Left ventricle myocardium superior (tissue), 1 donor: ENCODE results near the gene SBF1. TPM values are rescaled to one million over a fixed set of nuclear protein-coding genes. Genes with fewer than 3 reads are reported as not detected.

ENCODE experiments used
- ATAC-seq: fragments of 200-7000 bp; cut with Tn5 transposase; one replicate; pipeline ENCODE4 v1.9.1; 2020; ENCODE audit warnings: mild to moderate bottlenecking, moderate library complexity
- DNase-seq: peaks from one replicate; pipeline ENCODE4 v3.0.0-alpha.2; 2020
- intact Hi-C: fragments of 100-400 bp; cut with micrococcal nuclease; formaldehyde crosslinking; loops from one replicate; pipeline ENCODE4 v1.11.0; 2022
- total RNA-seq: library from RNA; stranded (reverse); fragmentation: NEBNext Ultra II Directional; extraction: Animal tissue kit (Norgen Biotek cat#: 25700); gene quantifications from one replicate; pipeline ENCODE4 v1.2.1, GENCODE V29; 2021
- donor health status: DM: no; HTN: yes; CAD: no; lungs with severe emphysema.

Gene SBF1
- total RNA-seq, 1 donor from 2014 or later, result 55.5 TPM

GRCh38 chr22:50488886-50489285, 14.1 kb upstream of the SBF1 start:
- ATAC-seq (no peak), DNase-seq (no peak)
- intact Hi-C loops, result no loop called here

DNA sequence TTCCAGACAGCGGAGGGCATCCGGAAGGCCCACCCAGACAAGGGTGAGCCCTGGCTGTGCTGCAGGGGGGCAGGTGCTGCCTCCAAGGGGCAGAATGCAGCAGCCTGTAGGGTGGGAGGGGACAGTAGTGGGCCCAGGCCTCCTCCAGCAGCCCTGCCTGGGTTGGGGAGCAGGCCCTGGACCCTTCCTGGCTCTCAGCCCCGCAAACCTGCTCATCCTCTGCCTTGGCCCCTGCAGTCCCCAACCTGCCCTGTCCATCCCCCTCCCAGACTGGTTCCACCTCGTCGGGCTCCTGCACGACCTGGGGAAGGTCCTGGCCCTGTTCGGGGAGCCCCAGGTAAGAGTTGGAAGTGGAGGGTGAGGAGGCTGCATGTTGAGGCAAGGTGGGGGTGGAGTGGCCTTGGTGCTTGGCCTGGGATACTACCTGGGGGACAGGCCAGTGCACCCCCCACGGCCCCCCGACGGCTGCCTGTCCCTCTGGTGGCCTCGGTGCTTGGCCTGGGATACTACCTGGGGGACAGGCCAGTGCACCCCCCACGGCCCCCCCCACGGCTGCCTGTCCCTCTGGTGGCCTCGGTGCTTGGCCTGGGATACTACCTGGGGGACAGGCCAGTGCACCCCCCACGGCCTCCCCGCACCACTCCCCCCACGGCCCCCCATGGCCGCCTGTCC, 13.3 kb upstream of the SBF1 start:
- no peak for DNase-seq
- no peak for ATAC-seq

GRCh38 chr22:50487290-50488005, 12.6 kb upstream of the SBF1 start:
- no peak for DNase-seq
- intact Hi-C loops, result no loop called here
- ATAC-seq, result no peak

More for the DNA sequence above, 13.3 kb upstream of the SBF1 start:
- intact Hi-C loops, result no loop called here

- ATAC-seq (no peak), DNase-seq (no peak)
- intact Hi-C loops, result no loop called here
These were observed 11.9 kb upstream of the SBF1 start, which contains the start of gene MIOX for GRCh38 chr22:50486561-50487289. Gene MIOX (plus strand): TSS chr22:50486859. CDS start chr22:50486898, 39 bp downstream.

GRCh38 chr22:50485221-50486131, 10.6 kb upstream of the SBF1 start:
- no peak for DNase-seq
- peak; percentile 51 for ATAC-seq
- intact Hi-C loops, result no loop called here

- ATAC-seq, result no peak
- DNase-seq, result no peak
- intact Hi-C loops, result no loop called here
These were observed 9.4 kb upstream of the SBF1 start for GRCh38 chr22:50483977-50484853.

DNA sequence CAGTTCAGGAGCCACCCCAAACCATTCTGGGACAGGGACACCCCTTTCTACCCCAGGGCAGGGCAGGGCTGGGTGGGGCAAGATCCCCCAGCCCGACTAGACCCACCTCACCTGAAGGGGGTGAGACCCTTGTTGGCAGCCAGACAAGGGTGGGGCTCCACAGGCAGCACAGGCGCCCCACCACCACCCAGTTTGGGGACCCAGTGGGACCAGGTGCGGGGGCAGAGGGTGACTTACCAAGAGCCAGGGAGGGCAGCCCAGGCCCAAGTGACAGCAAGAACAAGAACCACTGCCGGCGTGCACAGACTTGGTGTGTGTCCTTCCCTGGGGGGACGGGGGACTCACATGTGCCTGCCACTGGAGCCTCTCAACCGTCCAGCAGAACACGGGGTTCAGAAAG, 8.7 kb upstream of the SBF1 start:
- DNase-seq (no peak), ATAC-seq (no peak)
- intact Hi-C loops, result no loop called here

DNA sequence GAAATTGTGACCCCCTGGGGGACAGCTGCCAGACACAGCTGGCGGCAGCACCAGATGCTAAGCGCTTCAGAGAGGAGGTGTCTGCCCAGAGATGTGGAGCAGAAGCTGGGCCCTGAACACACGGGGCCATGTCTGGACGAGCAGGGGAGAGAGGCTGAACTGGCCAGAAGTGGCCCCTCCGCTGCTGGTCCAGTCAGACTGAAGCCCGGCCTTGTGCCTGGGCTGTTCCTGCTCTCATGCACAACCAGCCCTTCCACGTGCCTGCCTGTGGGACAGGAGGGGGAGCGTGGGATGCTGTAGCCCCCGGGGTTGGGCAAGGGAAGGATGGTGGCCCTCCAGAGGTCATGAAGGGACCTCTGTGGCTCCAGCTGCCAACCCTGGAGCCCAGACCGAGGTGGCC, 8.3 kb upstream of the SBF1 start:
- no peak for DNase-seq
- ATAC-seq, result no peak
- intact Hi-C loops, result no loop called here

GRCh38 chr22:50482107-50483074, 7.6 kb upstream of the SBF1 start:
- no peak for DNase-seq
- ATAC-seq, result no peak
- intact Hi-C loops, result no loop called here

DNA sequence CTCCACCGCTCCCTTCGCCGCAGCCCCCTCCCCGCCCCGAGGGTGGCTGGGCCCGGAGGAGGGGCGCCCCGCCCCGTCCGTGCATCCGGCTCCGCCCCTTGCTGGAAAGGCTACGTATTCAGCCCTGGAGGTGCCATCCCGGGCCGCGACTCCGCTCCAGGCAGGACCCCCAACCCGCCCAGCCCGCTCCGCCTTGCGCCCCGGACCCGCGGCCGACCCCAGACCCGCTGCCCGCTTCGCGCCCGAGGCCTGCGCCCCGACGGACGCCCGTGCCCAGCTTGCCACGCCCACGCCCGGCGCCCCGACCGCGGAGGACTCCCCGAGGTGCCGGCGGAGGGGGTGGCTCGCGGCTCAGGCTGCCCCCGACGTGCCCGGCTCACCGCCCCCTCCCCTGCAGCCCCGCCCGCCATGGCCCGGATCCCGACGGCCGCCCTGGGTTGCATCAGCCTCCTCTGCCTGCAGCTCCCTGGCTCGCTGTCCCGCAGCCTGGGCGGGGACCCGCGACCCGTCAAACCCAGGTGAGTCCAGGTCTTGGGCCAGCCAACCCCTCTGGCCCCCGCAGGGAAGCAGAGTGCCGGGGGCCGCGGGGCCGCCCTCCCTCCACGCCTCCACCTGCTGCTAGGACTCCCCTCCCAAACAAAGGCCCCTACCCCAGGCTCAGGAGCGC, 6.7 kb upstream of the SBF1 start, which contains the start of gene ADM2:
Gene ADM2 (plus strand): TSS at position 104 of the 667 bp plus-strand sequence. CDS start 305 bp downstream, at position 409.
- peak; percentile 57 for DNase-seq
- intact Hi-C loops, result no loop called here
- ATAC-seq, result peak; percentile 38

- intact Hi-C loops, result no loop called here
- no peak for ATAC-seq
These were observed 6.2 kb upstream of the SBF1 start for GRCh38 chr22:50481045-50481439.

DNA sequence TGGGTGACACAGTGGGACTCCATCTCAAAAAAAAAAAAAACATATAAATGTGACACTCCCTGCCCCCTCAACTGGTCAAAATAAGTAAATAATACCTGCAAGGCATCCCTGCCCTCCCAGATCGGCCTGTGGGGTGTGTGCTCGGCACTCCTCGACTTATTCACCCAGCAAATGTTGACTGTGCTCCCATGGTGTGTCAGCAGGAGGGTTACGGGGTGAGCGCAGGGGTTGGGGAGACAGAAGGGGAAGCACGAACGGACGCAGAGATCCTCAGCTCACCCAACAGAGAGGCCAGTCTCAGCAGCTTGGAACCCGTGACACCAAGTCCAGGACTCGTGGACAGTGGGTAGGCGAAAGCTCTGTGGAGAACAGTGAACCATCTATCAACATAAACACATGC, 4.9 kb upstream of the SBF1 start:
- ATAC-seq (no peak), DNase-seq (no peak)
- intact Hi-C loops, result no loop called here

More at GRCh38 chr22:50481045-50481439, 6.2 kb upstream of the SBF1 start:
- DNase-seq, result no peak

GRCh38 chr22:50477923-50478322, 3.1 kb upstream of the SBF1 start:
- intact Hi-C loops, result no loop called here
- ATAC-seq, result no peak
- no peak for DNase-seq

- ATAC-seq (no peak), DNase-seq (no peak)
These were observed 2.0 kb upstream of the SBF1 start for GRCh38 chr22:50476868-50477267.

DNA sequence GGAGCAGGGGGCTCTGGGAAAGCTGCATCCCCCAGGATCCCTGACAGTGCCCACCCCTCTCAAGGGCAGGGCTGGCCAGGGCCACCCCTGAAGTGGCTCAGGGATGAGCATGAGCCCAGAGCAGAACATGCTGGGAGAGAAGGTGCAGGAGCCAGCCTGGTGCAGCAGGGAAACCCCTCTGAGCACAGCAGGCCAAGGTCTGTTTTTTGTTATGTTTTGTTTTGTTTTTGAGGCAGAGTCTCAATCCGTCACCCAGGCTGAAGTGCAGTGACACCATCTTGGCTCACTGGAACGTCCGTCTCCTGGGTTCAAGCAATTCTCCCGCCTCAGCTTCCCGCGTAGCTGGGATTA, 792 bp upstream of the SBF1 start:
- intact Hi-C loops, result no loop called here
- DNase-seq (no peak), ATAC-seq (no peak)

More at GRCh38 chr22:50476868-50477267, 2.0 kb upstream of the SBF1 start:
- intact Hi-C loops, result no loop called here

DNA sequence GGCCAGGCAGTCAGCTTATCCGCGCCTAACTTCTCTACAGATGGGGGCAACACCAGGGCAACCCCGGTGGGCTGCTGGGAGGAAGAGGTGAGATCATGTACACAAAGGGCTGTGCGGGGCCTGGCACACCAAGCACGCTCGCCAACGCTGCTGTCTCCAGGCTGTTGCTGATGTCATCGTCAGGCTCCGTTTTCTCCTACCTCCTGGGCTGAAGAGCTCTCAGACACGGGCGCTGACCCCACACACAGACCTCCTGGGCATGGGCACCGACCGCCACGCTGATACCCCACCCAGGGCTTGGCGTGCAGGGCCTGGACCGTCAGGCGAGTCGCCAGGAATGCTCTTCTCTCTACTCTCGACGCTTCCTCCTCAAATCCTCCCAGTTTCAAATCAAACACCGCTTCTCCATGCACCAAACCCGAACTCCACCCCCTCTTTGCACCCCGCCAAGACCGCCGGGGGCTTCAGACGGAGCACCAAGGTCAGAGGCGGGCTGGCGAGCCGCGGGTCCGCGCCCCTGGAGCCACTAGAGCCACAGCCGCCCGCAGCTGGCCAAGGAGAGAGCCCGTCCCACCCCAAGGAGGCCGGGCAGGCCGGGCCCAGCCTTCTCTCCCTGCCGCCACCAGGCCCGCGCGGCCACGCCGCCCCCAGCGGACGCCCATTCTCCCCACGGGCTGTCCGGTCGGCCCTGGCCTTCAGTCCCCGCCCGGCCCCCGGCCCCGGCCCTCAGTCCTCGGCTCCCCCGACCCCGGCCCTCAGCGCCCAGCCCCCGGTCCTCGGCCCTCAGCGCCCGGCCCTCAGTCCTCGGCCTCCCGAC, 772 bp downstream of the SBF1 start:
- DNase-seq (peak; percentile 62), ATAC-seq (peak; percentile 16)
- intact Hi-C loops, result no loop called here
